AG04450 (cell line): ENCODE results near the gene SNHG17. TPM values are rescaled to one million over a fixed set of nuclear protein-coding genes. Genes with fewer than 3 reads are reported as not detected.
"Not testable (repeated sequence)": the region's sequence is repeated elsewhere in the genome, so short reads cannot be mapped to it uniquely, and the experiment has no call there.

Source experiments
- CTCF ChIA-PET: fragments of 300-600, 350-600 bp; formaldehyde crosslinking; extraction: SDS; loops from one replicate; lab custom pipeline; 2022; ENCODE audit warnings: antibody characterized with exemption, inconsistent platforms; lab: Charles Lee
- POLR2A ChIA-PET: fragments of 350-600 bp; formaldehyde crosslinking; extraction: SDS; loops from one replicate; lab custom pipeline; 2021; ENCODE audit warnings: antibody characterized with exemption, inconsistent platforms; lab: Yijun Ruan, JAX
- DNase-seq: peaks from one replicate; pipeline ENCODE4 v3.0.0-alpha.2; 2011; ENCODE audit warnings: low read depth, low spot score
- H3K27ac ChIP-seq: one replicate; pipeline ENCODE4 v1.5.1; 2012; ENCODE audit warnings: low read depth, low read length, control low read depth
- H3K27me3 ChIP-seq: one replicate; pipeline ENCODE4 v1.6.0; 2012; ENCODE audit warnings: low read length; ENCODE audit not compliant: control insufficient read depth, insufficient read depth
- H3K4me3 ChIP-seq: 2 replicates; pipeline ENCODE4 v1.5.1; 2011; ENCODE audit warnings: mild to moderate bottlenecking, low read depth, low read length, control low read depth
- H3K9me3 ChIP-seq: 2 replicates; pipeline ENCODE4 v1.5.1; 2012; ENCODE audit warnings: low read length; ENCODE audit not compliant: control insufficient read depth, insufficient read depth
- polyA plus RNA-seq: library from polyadenylated mRNA; depleted of rRNA; stranded (reverse); fragments of >200 nt; gene quantifications from 2 replicates; pipeline ENCODE4 v1.2.3, GENCODE V29; 2011
- TF ChIP-seq, protein P1 (sequence below): IDR thresholded peaks from 2 replicates; pipeline ENCODE4 v1.5.1; 2011; ENCODE audit warnings: low read depth, low read length, control low read depth, inconsistent platforms

SNHG17 gene
- polyA plus RNA-seq, 1 experiment = 14.4 TPM

DNA sequence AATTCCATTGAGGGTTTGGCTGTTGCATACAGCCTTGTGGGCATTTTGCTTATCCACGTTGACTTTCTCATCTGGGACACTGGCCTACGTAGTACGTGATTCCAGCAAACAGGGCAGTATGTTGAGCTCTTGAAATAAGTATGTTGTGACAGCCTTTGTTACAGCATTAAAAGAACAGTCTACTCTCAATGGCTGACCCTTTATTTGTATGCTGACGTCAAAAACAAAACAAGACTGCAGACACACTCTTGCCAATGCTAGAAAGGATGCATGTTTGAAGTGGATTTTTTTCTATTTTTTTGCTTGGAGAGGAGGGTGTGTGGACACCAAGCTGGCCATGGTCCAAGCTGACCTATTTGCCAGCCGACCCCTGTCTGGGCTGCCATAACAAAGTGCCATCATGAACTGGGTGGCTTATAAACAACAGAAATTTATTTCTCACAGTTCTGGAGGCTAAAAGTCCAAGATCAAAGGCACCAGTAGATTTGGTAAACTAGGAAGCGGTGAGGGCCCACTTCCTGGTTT, 10.8 kb upstream of the SNHG17 start:
- no peaks in the 10 kb centered on the region for H3K27me3 ChIP-seq
- TF ChIP-seq, protein P1, sequence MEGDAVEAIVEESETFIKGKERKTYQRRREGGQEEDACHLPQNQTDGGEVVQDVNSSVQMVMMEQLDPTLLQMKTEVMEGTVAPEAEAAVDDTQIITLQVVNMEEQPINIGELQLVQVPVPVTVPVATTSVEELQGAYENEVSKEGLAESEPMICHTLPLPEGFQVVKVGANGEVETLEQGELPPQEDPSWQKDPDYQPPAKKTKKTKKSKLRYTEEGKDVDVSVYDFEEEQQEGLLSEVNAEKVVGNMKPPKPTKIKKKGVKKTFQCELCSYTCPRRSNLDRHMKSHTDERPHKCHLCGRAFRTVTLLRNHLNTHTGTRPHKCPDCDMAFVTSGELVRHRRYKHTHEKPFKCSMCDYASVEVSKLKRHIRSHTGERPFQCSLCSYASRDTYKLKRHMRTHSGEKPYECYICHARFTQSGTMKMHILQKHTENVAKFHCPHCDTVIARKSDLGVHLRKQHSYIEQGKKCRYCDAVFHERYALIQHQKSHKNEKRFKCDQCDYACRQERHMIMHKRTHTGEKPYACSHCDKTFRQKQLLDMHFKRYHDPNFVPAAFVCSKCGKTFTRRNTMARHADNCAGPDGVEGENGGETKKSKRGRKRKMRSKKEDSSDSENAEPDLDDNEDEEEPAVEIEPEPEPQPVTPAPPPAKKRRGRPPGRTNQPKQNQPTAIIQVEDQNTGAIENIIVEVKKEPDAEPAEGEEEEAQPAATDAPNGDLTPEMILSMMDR = no peak
- POLR2A ChIA-PET = interaction anchor here (0.6 to 2.8 kb wide), 8 partner anchors 9 to 93 kb away, joined by 3 to 36 read pairs (median 6); partner anchors contain the start of genes RALGAPB and SNHG17
- CTCF ChIA-PET = interaction anchor here (0.6 to 3.6 kb wide), 18 partner anchors 8 to 782 kb away, joined by 3 to 99 read pairs (median 4); partner anchors contain the start of genes RALGAPB and SNHG17
- H3K9me3 ChIP-seq = peaks cover 4% of the 10 kb centered on the region; the same call in 1 of the 2 replicates
- no peak overlapping the region for H3K27ac ChIP-seq
- no peak for DNase-seq
- H3K4me3 ChIP-seq = peak overlapping the region; percentile 91

DNA sequence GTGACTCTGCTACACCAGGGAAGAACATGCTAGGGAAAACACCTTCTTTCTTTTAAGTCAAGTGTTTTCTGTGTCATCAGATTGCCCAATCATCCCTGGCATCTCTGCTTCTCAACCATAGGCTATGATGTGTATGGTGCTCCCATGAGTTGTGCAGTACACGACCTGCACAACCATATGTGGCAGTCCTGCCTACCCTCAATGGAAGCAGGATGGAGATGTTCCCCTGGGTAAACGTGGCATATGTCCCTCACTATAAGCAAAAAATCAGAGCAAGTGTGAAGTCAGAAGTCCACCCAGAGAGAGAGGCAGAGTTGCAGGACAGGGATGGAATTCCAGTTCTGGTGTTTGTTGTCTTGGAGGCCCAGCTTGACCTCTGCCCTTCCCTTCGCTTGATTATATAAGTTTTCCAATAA, 10.3 kb upstream of the SNHG17 start:
- ChIA-PET POLR2A (interaction anchor here (1.5 kb wide), 1 partner anchor 19 kb away, joined by 10 read pairs; no protein-coding TSS in a partner anchor), CTCF (interaction anchor here (0.6 to 3.6 kb wide), 11 partner anchors 8 to 308 kb away, joined by 3 to 99 read pairs (median 5); partner anchors contain the start of genes RALGAPB and SNHG17)
- TF ChIP-seq, protein P1 = no peak
- Histone ChIP-seq H3K9me3 (peaks cover 4% of the 10 kb centered on the region; the same call in 1 of the 2 replicates), H3K4me3 (no peak overlapping the region), H3K27ac (no peak overlapping the region), H3K27me3 (peaks cover 1% of the 10 kb centered on the region)
- DNase-seq = no peak

DNA sequence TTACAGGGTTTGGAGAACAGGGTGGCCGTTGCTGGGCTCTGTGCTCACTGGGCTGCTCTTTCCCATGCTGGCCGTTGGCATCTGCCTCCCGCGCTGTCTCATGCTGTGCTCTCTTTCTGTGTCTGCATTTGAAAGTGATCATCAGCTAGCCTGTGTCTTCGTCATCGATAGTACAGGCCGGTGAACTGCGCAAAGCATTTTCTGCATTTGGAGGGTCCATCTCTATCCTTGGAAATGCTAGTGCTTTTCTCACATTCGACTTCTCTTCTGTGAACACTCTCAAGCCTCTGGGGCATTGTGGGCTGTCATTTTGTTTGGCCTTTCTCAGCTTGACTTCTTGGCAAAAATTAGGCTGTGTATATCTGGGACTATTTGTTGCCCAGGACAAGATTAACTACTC, 6.8 kb upstream of the SNHG17 start:
- H3K27me3 ChIP-seq = peaks cover 2% of the 10 kb centered on the region
- TF ChIP-seq, protein P1 = no peak
- peaks cover 4% of the 10 kb centered on the region; the same call in 1 of the 2 replicates for H3K9me3 ChIP-seq
- ChIA-PET POLR2A (no interaction called here), CTCF (interaction anchor here (1.2 kb wide), 1 partner anchor 11 kb away, joined by 3 read pairs; no protein-coding TSS in a partner anchor)
- H3K4me3 ChIP-seq = no peak overlapping the region
- no peak overlapping the region for H3K27ac ChIP-seq
- no peak for DNase-seq

DNA sequence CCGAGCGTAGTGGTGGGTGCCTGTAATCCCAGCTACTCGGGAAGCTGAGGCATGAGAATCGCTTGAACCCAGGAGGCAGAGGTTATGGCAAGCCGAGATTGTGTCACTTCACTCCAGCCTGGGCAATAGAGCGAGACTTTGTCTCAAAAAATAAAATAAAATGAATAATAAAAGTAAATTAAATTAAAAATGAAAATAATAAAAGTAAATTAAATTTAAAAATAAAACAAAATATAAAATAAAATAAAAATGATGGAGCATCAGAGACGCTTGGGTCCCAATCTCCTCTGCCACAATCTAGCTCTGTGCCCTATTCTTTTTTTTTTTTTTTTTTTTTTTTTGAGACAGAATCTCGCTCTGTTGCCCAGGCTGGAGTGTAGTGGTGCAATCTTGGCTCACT, 6.0 kb upstream of the SNHG17 start:
- CTCF ChIA-PET = interaction anchor here (1.2 kb wide), 1 partner anchor 12 kb away, joined by 3 read pairs; no protein-coding TSS in a partner anchor
- H3K27me3 ChIP-seq, H3K27ac ChIP-seq, POLR2A ChIA-PET, H3K4me3 ChIP-seq, H3K9me3 ChIP-seq, DNase-seq: not testable (repeated sequence)

DNA sequence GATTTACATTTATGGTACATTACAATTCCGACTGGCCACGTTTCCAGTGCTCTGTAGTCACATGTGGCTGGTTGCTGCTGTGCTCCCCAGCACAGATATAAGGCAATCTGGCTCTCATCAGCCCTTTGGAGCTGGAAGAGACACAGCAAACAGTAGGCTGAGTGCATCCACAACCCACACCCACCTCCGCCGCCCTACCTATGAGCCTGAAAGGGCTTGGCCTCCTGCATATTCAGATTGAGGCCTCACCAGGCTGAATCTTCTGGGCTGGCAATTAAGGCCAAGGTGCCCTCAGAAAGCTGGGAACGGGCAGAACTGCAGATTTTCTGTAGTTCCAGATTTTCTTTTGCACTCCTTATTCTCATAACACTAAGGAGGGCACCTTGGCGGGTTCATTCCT, 2.7 kb upstream of the SNHG17 start:
- POLR2A ChIA-PET = interaction anchor here (0.7 to 1.0 kb wide), 2 partner anchors 8 to 185 kb away, joined by 3 to 4 read pairs; no protein-coding TSS in a partner anchor
- H3K4me3 ChIP-seq = no peak overlapping the region
- no peak overlapping the region for H3K27ac ChIP-seq
- TF ChIP-seq, protein P1 = no peak
- peaks cover 2% of the 10 kb centered on the region for H3K27me3 ChIP-seq
- H3K9me3 ChIP-seq = peaks cover 3% of the 10 kb centered on the region; the same call in 1 of the 2 replicates
- DNase-seq = no peak
- CTCF ChIA-PET = interaction anchor here (0.6 to 2.3 kb wide), 4 partner anchors 8 to 207 kb away, joined by 4 to 15 read pairs (median 9); no protein-coding TSS in a partner anchor
